HepG2 (cell line): ENCODE results near the gene RPL35A. TPM values are rescaled to one million over a fixed set of nuclear protein-coding genes. Genes with fewer than 3 reads are reported as not detected.
A peak's percentile ranks its signal among the peaks of the same experiment; 100 is the strongest.

ENCODE experiments used
- ATAC-seq: fragments of 200-7000 bp; cut with Tn5 transposase; 3 replicates; pipeline ENCODE4 v1.9.1; 2020; ENCODE audit warnings: mild to moderate bottlenecking, moderate library complexity
- BruUV-seq: library from RNA; stranded (reverse); fragments of 400-500 nt; replicated peaks from 2 replicates; lab custom pipeline; 2021; lab: Mats Ljungman, UMichigan
- CTCF ChIA-PET: fragments of 300-600 bp; formaldehyde crosslinking; extraction: SDS; loops from one replicate; lab custom pipeline; 2021; ENCODE audit warnings: low total read pairs, inconsistent platforms, low intra/inter-chr PET ratio; lab: Yijun Ruan, JAX
- POLR2A ChIA-PET: fragments of 350-600 bp; sonication (Branson Sonifier 250); formaldehyde crosslinking; loops from one replicate; lab custom pipeline; 2020; ENCODE audit warnings: antibody characterized with exemption, inconsistent platforms; lab: Yijun Ruan, JAX
- DNase-seq: peaks from one replicate; pipeline ENCODE4 v3.0.0-alpha.2; 2015; ENCODE audit warnings: low spot score
- FAIRE-seq: peaks from 3 replicates; lab custom pipeline; 2011; peaks lifted over from hg19 to GRCh38; lab: Jason Lieb, UNC
- H2AFZ ChIP-seq: one replicate; pipeline ENCODE4 v1.6.1; 2011; ENCODE audit warnings: low read length, inconsistent platforms
- H3K27ac ChIP-seq: fragments of 300-600 bp; 3 replicates; pipeline ENCODE4 v1.8.0; 2011; ENCODE audit warnings: mixed run types, mild to moderate bottlenecking, mixed read lengths, low read length, inconsistent platforms; ENCODE audit not compliant: insufficient read depth; ENCODE audit errors: extremely low read length
- H3K27me3 ChIP-seq, 2 experiments: fragments of 200-600 bp in 1 of 2; 2 replicates in 1 of 2; 3 replicates in 1 of 2; pipeline versions ENCODE4 v1.6.0 to v1.8.0; 2011; ENCODE audit warnings: low read length in 2 of 2, mild to moderate bottlenecking in 2 of 2, moderate library complexity in 2 of 2, inconsistent platforms in 1 of 2; ENCODE audit not compliant: insufficient read depth in 2 of 2, control insufficient read depth in 1 of 2
- H3K36me3 ChIP-seq, 2 experiments: fragments of 200-600 bp in 1 of 2; replicated peaks in 1 of 2; 2 replicates in 1 of 2; 3 replicates in 1 of 2; pipeline versions ENCODE4 v1.5.1 to v1.8.0; 2011; ENCODE audit warnings: low read length in 2 of 2, inconsistent platforms in 1 of 2; ENCODE audit not compliant: insufficient read depth in 2 of 2, control insufficient read depth in 1 of 2
- H3K4me1 ChIP-seq: 2 replicates; pipeline ENCODE4 v1.5.1; 2012; ENCODE audit warnings: low read length, inconsistent platforms; ENCODE audit not compliant: insufficient read depth
- H3K4me2 ChIP-seq: 2 replicates; pipeline ENCODE4 v1.6.0; 2011; ENCODE audit warnings: low read depth, low read length, inconsistent platforms
- H3K4me3 ChIP-seq, 3 experiments: fragments of 200-600 bp in 1 of 3; sonication (generic), shearing (Covaris generic) in 1 of 3; replicated peaks in 1 of 3; 2 replicates each; pipeline ENCODE4 v1.5.1; 2011 to 2016; ENCODE audit warnings: low read length in 3 of 3, inconsistent platforms in 2 of 3, low read depth in 2 of 3, mild to moderate bottlenecking in 2 of 3, control low read depth in 1 of 3, mixed read lengths in 1 of 3; ENCODE audit not compliant: insufficient read depth in 1 of 3
- H3K79me2 ChIP-seq: one replicate; pipeline ENCODE4 v1.6.1; 2011; ENCODE audit warnings: low read length, inconsistent platforms; ENCODE audit not compliant: insufficient read depth
- H3K9ac ChIP-seq: 2 replicates; pipeline ENCODE4 v1.6.0; 2011; ENCODE audit warnings: mild to moderate bottlenecking, low read depth, low read length, inconsistent platforms; ENCODE audit not compliant: insufficient read depth
- H3K9me3 ChIP-seq: 2 replicates; pipeline ENCODE4 v1.5.1; 2012; ENCODE audit warnings: mild to moderate bottlenecking, low read length
- H4K20me1 ChIP-seq: 2 replicates; pipeline ENCODE4 v1.6.0; 2011; ENCODE audit warnings: inconsistent platforms, mild to moderate bottlenecking, low read length, moderate library complexity; ENCODE audit not compliant: insufficient read depth
- HNRNPK ChIP-seq: fragments of 200-400 bp; formaldehyde crosslinking; IDR thresholded peaks from 2 replicates; pipeline ENCODE4 v1.6.1; 2018; ENCODE audit warnings: low read length, low read depth, moderate library complexity, mild to moderate bottlenecking; ENCODE audit not compliant: poor library complexity, severe bottlenecking
- KDM3A ChIP-seq: IDR thresholded peaks from 2 replicates; pipeline ENCODE4 v1.6.1; 2018; ENCODE audit warnings: low read depth, missing compliant biosample characterization
- NR2F6 ChIP-seq, 2 experiments: IDR thresholded peaks; 2 replicates each; pipeline ENCODE4 v1.6.1; 2016; ENCODE audit warnings: antibody characterized with exemption in 1 of 2, mild to moderate bottlenecking in 1 of 2
- PCBP2 ChIP-seq: fragments of 200-400 bp; formaldehyde crosslinking; optimal IDR thresholded peaks from 2 replicates; pipeline ENCODE3; 2018; ENCODE audit warnings: low read length, low read depth; ENCODE audit not compliant: poor library complexity, severe bottlenecking
- SNAI1 ChIP-seq: sonication (generic); formaldehyde crosslinking; IDR thresholded peaks from 2 replicates; pipeline ENCODE4 v1.5.0; 2020; ENCODE audit warnings: mild to moderate bottlenecking, missing genetic modification reagents, borderline replicate concordance
- SRF ChIP-seq: IDR thresholded peaks from 2 replicates; pipeline ENCODE4 v1.6.1; 2011; ENCODE audit warnings: mild to moderate bottlenecking, low read depth, low read length, moderate library complexity
- XBP1 ChIP-seq: sonication (generic); formaldehyde crosslinking; IDR thresholded peaks from 2 replicates; pipeline ENCODE4 v1.5.0; 2020; ENCODE audit warnings: missing genetic modification reagents
- ZBTB21 ChIP-seq: sonication (generic); formaldehyde crosslinking; IDR thresholded peaks from 2 replicates; pipeline ENCODE4 v1.4.0; 2020; ENCODE audit warnings: missing genetic modification reagents
- ZFY ChIP-seq: sonication (generic); formaldehyde crosslinking; IDR thresholded peaks from 2 replicates; pipeline ENCODE4 v1.4.0; 2020; ENCODE audit warnings: missing genetic modification reagents
- ZNF614 ChIP-seq: IDR thresholded peaks from 2 replicates; pipeline ENCODE4 v1.6.1; 2018; ENCODE audit warnings: missing biosample characterization, missing genetic modification reagents, inconsistent platforms, borderline replicate concordance
- WGBS: methylation state at CpG from one replicate; pipeline ENCODE4 v1.1.6; 2017; ENCODE audit warnings: low lambda C conversion rate; 5-methylcytosine and 5-hydroxymethylcytosine counted together
- in situ Hi-C: cut with HindIII; loops from 2 replicates; pipeline ENCODE4 v1.10.0; 2017; ENCODE audit warnings: low pct_unique_long_range_greater_than_20kb; ENCODE audit not compliant: extremely low pct_ligation_motif_present
- intact Hi-C: fragments of 100-400 bp; cut with micrococcal nuclease; formaldehyde crosslinking; loops from one replicate; pipeline ENCODE4 v1.10.0; 2022; ENCODE audit not compliant: unreplicated experiment
- polyA plus RNA-seq, 8 experiments: library from polyadenylated mRNA; depleted of rRNA in 3 of 8; stranded (reverse) in 7 of 8; unstranded in 1 of 8; fragments of >200 nt; fragmentation: Illumina TruSeq in 4 of 8; extraction: Trizol in 4 of 8; gene quantifications; 2 replicates each; pipeline versions ENCODE4 v1.2.1 to v1.2.3, GENCODE V29; 2011 to 2016; ENCODE audit warnings: low read depth in 4 of 8, missing spikeins in 1 of 8, mixed read lengths in 1 of 8; ENCODE audit not compliant: insufficient read depth in 1 of 8
- total RNA-seq, 5 experiments: library from RNA; depleted of rRNA; stranded (reverse); fragments of >200 nt; fragmentation: Illumina TruSeq; extraction: Trizol; gene quantifications; 2 replicates each; pipeline ENCODE4 v1.2.3, GENCODE V29; 2016; ENCODE audit warnings: low read depth in 1 of 5

The RPL35A gene
- total and polyA plus RNA-seq, 2 of the 13 experiments (the other 11 are each of a cell fraction or from before 2014, with no cell fraction given) = 1,001 to 1,582 TPM

DNA sequence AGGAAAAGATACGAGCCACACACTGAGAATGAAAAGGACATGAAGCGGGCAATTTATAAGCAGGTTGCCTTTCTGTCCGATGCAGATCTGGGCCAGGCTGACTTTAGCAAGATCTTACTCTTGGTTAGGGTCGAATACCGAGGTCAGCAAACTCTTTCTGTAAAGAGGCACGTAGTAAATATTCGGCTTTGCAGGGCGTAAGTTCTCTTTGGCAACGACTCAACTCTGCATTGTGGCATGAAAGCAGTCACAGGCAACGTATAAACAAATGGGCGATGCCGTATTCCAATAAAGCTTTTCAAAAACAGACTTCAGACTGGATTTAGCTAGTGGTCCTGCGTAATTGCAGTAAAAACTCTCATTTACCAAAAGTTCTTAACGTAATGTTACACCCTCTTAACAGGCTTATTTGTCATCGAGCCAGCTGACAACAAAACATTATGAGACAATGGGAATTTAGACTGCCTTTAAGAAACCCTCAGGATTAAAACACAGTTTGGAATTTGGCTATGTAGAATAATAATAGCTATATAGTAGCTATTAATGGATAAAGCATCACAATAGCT is 13.1 kb upstream of the RPL35A start:
- Histone ChIP-seq H3K9me3 (no peaks in the 10 kb centered on the region), H3K79me2 (no peaks in the 10 kb centered on the region), H4K20me1 (no peaks in the 10 kb centered on the region), H3K4me2 (no peak overlapping the region), H3K4me3 (no peak overlapping the region), H3K9ac (no peak overlapping the region), H3K4me1 (no peaks in the 10 kb centered on the region), H3K36me3 (no peaks in the 10 kb centered on the region), H3K27me3 (no peaks in the 10 kb centered on the region; a peak in 1 of 5 replicates), H3K27ac (no peak overlapping the region), H2AFZ (no peak overlapping the region)
- TF ChIP-seq NR2F6 (IDR thresholded peaks at IDR 0.05) (no peak), NR2F6 (CRISPR knock-in tag; IDR thresholded peaks at IDR 0.05) (no peak), XBP1 (no peak), ZFY (CRISPR knock-in tag) (no peak), SNAI1 (CRISPR knock-in tag) (no peak), SRF (no peak), KDM3A (CRISPR knock-in tag) (no peak), ZNF614 (no peak)
- 82% methylated on average over 15 of the region's 15 CpGs for WGBS
- CTCF ChIA-PET = no interaction called here
- intact Hi-C loops (no loop called here), in situ Hi-C loops (no loop called here)
- no peak for ATAC-seq
- no TSS peak for BruUV-seq
- POLR2A ChIA-PET = no interaction called here
- no peak for DNase-seq
- FAIRE-seq = no peak

DNA sequence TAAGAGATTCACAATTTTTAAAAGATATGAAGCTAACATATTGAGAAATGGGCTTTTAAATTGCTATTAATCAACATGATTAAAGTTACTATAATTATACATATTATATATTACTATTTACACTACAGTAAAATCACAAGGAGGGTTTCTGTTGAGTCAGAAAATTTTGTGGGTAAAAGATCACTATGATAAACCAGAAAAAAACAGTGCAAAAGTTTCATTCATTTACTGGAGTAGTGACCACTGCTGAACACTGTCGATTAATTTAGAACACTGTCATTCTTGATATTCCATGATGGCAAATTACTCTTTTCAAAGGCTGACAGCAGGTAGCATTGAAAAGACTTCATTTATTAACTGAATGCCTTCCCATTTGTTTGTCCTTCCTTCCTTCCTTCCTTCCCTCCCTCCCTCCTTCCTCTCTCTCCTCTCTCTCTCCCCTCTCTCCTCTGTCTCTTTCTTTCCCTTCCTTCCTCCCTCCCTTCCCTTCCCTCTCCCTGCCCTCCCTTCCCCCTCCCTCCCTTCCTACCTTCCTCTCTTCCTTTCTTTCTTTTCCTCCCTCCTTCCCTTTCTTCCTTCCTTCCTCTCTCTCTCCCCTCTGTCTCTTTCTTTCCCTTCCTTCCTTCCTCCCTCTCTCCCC is 9.1 kb upstream of the RPL35A start:
- no peak overlapping the region for H3K4me2 ChIP-seq
- CTCF ChIA-PET = interaction anchor here (2.6 kb wide), 1 partner anchor 35 kb away, joined by 29 read pairs; no protein-coding TSS in a partner anchor
- no peaks in the 10 kb centered on the region for H3K9me3 ChIP-seq
- ATAC-seq = no peak
- H3K27me3 ChIP-seq = no peaks in the 10 kb centered on the region
- in situ Hi-C loops = loop anchor here (5.0 kb wide), 1 partner anchor 34 kb away; no protein-coding TSS in a partner anchor
- H3K9ac ChIP-seq = no peak overlapping the region
- FAIRE-seq = no peak
- H2AFZ ChIP-seq = no peak overlapping the region
- no peaks in the 10 kb centered on the region for H3K79me2 ChIP-seq
- POLR2A ChIA-PET = no interaction called here
- BruUV-seq = no TSS peak
- H3K4me3 ChIP-seq = no peak overlapping the region
- 56% methylated on average over 1 of the region's 1 CpG for WGBS
- H3K4me1 ChIP-seq = no peaks in the 10 kb centered on the region
- TF ChIP-seq HNRNPK (peak; percentile 49), ZBTB21 (CRISPR knock-in tag) (no peak), PCBP2 (peak; percentile 69)
- intact Hi-C loops = no loop called here
- H3K27ac ChIP-seq = no peak overlapping the region
- no peak for DNase-seq
- no peaks in the 10 kb centered on the region for H4K20me1 ChIP-seq
- no peaks in the 10 kb centered on the region for H3K36me3 ChIP-seq
